Neural cell (in vitro differentiated cells): ENCODE data around the gene GMCL1. TPM values are rescaled to one million over a fixed set of nuclear protein-coding genes. Genes with fewer than 3 reads are reported as not detected.

ENCODE experiments used
- H2AFZ ChIP-seq: fragments of 200-600, 300-800 bp; sonication (generic), shearing (Covaris generic); 2 replicates; pipeline ENCODE4 v1.6.0; 2014; ENCODE audit warnings: low read depth, mild to moderate bottlenecking, antibody characterized with exemption, low read length, moderate library complexity
- H3F3A ChIP-seq: fragments of 200-600 bp; shearing (Covaris generic); 2 replicates; pipeline ENCODE4 v1.6.1; 2016; ENCODE audit warnings: mild to moderate bottlenecking, moderate library complexity, mixed read lengths, antibody characterized with exemption, low read length; ENCODE audit not compliant: insufficient read depth, poor library complexity, severe bottlenecking
- H3K27ac ChIP-seq: fragments of 200-600, 300-800 bp; sonication (generic), shearing (Covaris generic); 2 replicates; pipeline ENCODE4 v1.5.1; 2014; ENCODE audit warnings: mild to moderate bottlenecking, low read length, moderate library complexity
- H3K27me3 ChIP-seq: fragments of 300-800, 200-600 bp; sonication (generic), shearing (Covaris generic); 2 replicates; pipeline ENCODE4 v1.6.0; 2014; ENCODE audit warnings: mild to moderate bottlenecking, low read depth, low read length, moderate library complexity; ENCODE audit not compliant: insufficient read depth
- H3K36me3 ChIP-seq: fragments of 300-800, 200-600 bp; sonication (generic), shearing (Covaris generic); 2 replicates; pipeline ENCODE4 v1.5.1; 2014; ENCODE audit warnings: mild to moderate bottlenecking, antibody characterized with exemption, low read length, moderate library complexity; ENCODE audit not compliant: insufficient read depth
- H3K4me2 ChIP-seq: fragments of 300-800, 200-600 bp; sonication (generic), shearing (Covaris generic); 2 replicates; pipeline ENCODE4 v1.6.0; 2014; ENCODE audit warnings: mild to moderate bottlenecking, low read length
- H3K4me3 ChIP-seq: fragments of 300-800, 200-600 bp; sonication (generic), shearing (Covaris generic); 2 replicates; pipeline ENCODE4 v1.5.1; 2014; ENCODE audit warnings: mild to moderate bottlenecking, low read length, moderate library complexity
- H3K79me2 ChIP-seq: fragments of 200-600 bp; shearing (Covaris generic); replicated peaks from 2 replicates; pipeline ENCODE4 v1.6.0; 2014; ENCODE audit warnings: mild to moderate bottlenecking, low read length, moderate library complexity; ENCODE audit not compliant: insufficient read depth
- H3K9ac ChIP-seq: fragments of 300-800, 200-600 bp; sonication (generic), shearing (Covaris generic); 2 replicates; pipeline ENCODE4 v1.6.1; 2016; ENCODE audit warnings: mild to moderate bottlenecking, low read length, mixed read lengths
- H3K9me2 ChIP-seq: fragments of 200-600 bp; shearing (Covaris generic); 2 replicates; pipeline ENCODE4 v1.6.1; 2016; ENCODE audit warnings: mild to moderate bottlenecking, low read length, mixed read lengths; ENCODE audit not compliant: insufficient read depth
- H3K9me3 ChIP-seq: fragments of 200-600, 300-800 bp; sonication (generic), shearing (Covaris generic); 2 replicates; pipeline ENCODE4 v1.6.1; 2016; ENCODE audit warnings: mild to moderate bottlenecking, mixed run types, low read length, moderate library complexity, mixed read lengths
- H4K20me1 ChIP-seq: fragments of 200-600 bp; shearing (Covaris generic); 2 replicates; pipeline ENCODE4 v1.6.1; 2016; ENCODE audit warnings: mild to moderate bottlenecking, mixed run types; ENCODE audit not compliant: insufficient read depth
- EP300 ChIP-seq: fragments of 450-650 bp; conservative IDR thresholded peaks from 2 replicates; pipeline ENCODE4 v1.6.1; 2014; ENCODE audit warnings: antibody characterized with exemption, mild to moderate bottlenecking, moderate library complexity; ENCODE audit not compliant: poor library complexity, severe bottlenecking
- EZH2 ChIP-seq: fragments of 200-600, 300-800 bp; shearing (Covaris generic), sonication (generic); IDR thresholded peaks from 2 replicates; pipeline ENCODE4 v1.6.1; 2014; ENCODE audit warnings: antibody characterized with exemption, low read length, borderline replicate concordance, mild to moderate bottlenecking; ENCODE audit not compliant: insufficient read depth, poor library complexity, severe bottlenecking
- MXI1 ChIP-seq: fragments of 450-650 bp; conservative IDR thresholded peaks from 2 replicates; pipeline ENCODE4 v1.6.1; 2014; ENCODE audit warnings: antibody characterized with exemption, mild to moderate bottlenecking; ENCODE audit not compliant: poor library complexity, severe bottlenecking
- POLR2AphosphoS5 ChIP-seq: IDR thresholded peaks from 2 replicates; pipeline ENCODE4 v1.6.1; 2012
- RAD21 ChIP-seq: fragments of 450-650 bp; conservative IDR thresholded peaks from 2 replicates; pipeline ENCODE4 v1.6.1; 2014; ENCODE audit warnings: antibody characterized with exemption, mild to moderate bottlenecking, moderate library complexity
- SMC3 ChIP-seq: fragments of 450-650 bp; conservative IDR thresholded peaks from 2 replicates; pipeline ENCODE4 v1.6.1; 2014; ENCODE audit warnings: antibody characterized with exemption, mild to moderate bottlenecking, moderate library complexity; ENCODE audit not compliant: poor library complexity
- TAF1 ChIP-seq: IDR thresholded peaks from 2 replicates; pipeline ENCODE4 v1.6.1; 2012; ENCODE audit warnings: low read depth
- polyA minus RNA-seq: library from RNA; depleted of rRNA, polyadenylated mRNA; stranded (reverse); fragments of >200 nt; gene quantifications from 2 replicates; pipeline ENCODE4 v1.2.3, GENCODE V29; 2014
- polyA plus RNA-seq: library from polyadenylated mRNA; depleted of rRNA; stranded (reverse); fragments of >200 nt; gene quantifications from 2 replicates; pipeline ENCODE4 v1.2.3, GENCODE V29; 2014
- TF ChIP-seq, protein P1 (sequence below): IDR thresholded peaks from 2 replicates; pipeline ENCODE4 v1.6.1; 2012; ENCODE audit warnings: borderline replicate concordance
- TF ChIP-seq, protein P2 (sequence below): fragments of 450-650 bp; IDR thresholded peaks from 2 replicates; pipeline ENCODE4 v1.5.1; 2014; ENCODE audit warnings: antibody characterized with exemption, mild to moderate bottlenecking, moderate library complexity; ENCODE audit not compliant: poor library complexity, severe bottlenecking

The GMCL1 gene, protein sequence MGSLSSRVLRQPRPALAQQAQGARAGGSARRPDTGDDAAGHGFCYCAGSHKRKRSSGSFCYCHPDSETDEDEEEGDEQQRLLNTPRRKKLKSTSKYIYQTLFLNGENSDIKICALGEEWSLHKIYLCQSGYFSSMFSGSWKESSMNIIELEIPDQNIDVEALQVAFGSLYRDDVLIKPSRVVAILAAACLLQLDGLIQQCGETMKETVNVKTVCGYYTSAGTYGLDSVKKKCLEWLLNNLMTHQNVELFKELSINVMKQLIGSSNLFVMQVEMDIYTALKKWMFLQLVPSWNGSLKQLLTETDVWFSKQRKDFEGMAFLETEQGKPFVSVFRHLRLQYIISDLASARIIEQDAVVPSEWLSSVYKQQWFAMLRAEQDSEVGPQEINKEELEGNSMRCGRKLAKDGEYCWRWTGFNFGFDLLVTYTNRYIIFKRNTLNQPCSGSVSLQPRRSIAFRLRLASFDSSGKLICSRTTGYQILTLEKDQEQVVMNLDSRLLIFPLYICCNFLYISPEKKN
- 18.2 and 18.8 TPM in 2 replicates for polyA plus RNA-seq
- polyA minus RNA-seq, result 16.3 and 19.3 TPM in 2 replicates

DNA sequence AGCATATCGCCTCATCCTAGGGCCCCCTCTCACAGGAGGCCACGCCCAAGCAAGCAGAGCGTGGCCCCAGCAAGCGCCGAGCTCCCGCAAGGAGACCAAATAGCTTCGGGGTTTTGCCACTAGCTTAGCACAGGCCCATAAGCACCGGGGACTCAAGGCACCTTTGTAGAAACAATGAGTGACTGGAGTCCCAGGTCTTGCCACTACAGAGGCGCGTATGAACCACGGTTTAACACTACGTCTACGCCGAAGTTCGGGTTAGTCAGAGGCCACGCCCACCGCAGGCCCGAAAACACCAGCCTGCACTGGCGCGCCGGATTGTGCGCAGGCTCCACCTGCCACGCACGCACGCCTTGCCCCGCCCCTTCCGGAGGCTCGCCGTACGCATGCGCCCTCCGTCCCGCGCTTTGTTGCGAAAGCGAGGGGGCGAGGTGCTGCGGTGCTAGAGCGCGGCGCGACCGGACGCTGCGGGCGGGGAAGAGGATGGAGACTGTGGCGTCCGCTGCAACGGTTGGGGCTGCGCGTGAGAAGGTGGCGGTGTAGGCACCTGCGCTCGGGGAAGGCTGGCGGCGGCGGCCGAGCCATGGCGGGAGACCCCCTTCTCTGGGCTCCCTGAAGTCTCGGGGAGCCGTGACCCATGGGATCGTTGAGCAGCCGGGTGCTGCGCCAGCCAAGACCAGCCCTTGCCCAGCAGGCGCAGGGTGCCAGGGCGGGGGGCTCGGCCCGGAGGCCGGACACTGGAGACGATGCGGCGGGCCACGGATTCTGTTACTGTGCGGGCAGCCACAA, at the start of gene GMCL1:
GMCL1 (plus strand) TSS at position 405 of the 789 bp plus-strand sequence; CDS start at position 638, 233 bp downstream.
- peaks cover 40% of the 10 kb centered on the region for H3K79me2 ChIP-seq
- no peaks in the 10 kb centered on the region for H3K27me3 ChIP-seq
- no peaks in the 10 kb centered on the region for H3K9me2 ChIP-seq
- H3K9ac ChIP-seq, result peak within 1 kb of the TSS; percentile 81
- H3K4me3 ChIP-seq, result peak within 1 kb of the TSS; percentile 97
- no peaks in the 10 kb centered on the region for H3F3A ChIP-seq
- no peaks in the 10 kb centered on the region for H3K9me3 ChIP-seq
- H3K4me2 ChIP-seq, result peak within 1 kb of the TSS; percentile 97
- peak; percentile 32 for TF ChIP-seq EP300
- TF ChIP-seq, protein P1, sequence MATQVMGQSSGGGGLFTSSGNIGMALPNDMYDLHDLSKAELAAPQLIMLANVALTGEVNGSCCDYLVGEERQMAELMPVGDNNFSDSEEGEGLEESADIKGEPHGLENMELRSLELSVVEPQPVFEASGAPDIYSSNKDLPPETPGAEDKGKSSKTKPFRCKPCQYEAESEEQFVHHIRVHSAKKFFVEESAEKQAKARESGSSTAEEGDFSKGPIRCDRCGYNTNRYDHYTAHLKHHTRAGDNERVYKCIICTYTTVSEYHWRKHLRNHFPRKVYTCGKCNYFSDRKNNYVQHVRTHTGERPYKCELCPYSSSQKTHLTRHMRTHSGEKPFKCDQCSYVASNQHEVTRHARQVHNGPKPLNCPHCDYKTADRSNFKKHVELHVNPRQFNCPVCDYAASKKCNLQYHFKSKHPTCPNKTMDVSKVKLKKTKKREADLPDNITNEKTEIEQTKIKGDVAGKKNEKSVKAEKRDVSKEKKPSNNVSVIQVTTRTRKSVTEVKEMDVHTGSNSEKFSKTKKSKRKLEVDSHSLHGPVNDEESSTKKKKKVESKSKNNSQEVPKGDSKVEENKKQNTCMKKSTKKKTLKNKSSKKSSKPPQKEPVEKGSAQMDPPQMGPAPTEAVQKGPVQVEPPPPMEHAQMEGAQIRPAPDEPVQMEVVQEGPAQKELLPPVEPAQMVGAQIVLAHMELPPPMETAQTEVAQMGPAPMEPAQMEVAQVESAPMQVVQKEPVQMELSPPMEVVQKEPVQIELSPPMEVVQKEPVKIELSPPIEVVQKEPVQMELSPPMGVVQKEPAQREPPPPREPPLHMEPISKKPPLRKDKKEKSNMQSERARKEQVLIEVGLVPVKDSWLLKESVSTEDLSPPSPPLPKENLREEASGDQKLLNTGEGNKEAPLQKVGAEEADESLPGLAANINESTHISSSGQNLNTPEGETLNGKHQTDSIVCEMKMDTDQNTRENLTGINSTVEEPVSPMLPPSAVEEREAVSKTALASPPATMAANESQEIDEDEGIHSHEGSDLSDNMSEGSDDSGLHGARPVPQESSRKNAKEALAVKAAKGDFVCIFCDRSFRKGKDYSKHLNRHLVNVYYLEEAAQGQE, result peak; percentile 66
- peak; percentile 92 for TF ChIP-seq MXI1
- peak; percentile 89 for TF ChIP-seq POLR2AphosphoS5
- peak; percentile 70 for TF ChIP-seq TAF1
- TF ChIP-seq EZH2, result no peak
- peak; percentile 23 for TF ChIP-seq RAD21
- peak; percentile 43 for TF ChIP-seq SMC3
- TF ChIP-seq, protein P2, sequence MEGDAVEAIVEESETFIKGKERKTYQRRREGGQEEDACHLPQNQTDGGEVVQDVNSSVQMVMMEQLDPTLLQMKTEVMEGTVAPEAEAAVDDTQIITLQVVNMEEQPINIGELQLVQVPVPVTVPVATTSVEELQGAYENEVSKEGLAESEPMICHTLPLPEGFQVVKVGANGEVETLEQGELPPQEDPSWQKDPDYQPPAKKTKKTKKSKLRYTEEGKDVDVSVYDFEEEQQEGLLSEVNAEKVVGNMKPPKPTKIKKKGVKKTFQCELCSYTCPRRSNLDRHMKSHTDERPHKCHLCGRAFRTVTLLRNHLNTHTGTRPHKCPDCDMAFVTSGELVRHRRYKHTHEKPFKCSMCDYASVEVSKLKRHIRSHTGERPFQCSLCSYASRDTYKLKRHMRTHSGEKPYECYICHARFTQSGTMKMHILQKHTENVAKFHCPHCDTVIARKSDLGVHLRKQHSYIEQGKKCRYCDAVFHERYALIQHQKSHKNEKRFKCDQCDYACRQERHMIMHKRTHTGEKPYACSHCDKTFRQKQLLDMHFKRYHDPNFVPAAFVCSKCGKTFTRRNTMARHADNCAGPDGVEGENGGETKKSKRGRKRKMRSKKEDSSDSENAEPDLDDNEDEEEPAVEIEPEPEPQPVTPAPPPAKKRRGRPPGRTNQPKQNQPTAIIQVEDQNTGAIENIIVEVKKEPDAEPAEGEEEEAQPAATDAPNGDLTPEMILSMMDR, result peak; percentile 28
- peak within 1 kb of the TSS; percentile 100 for H2AFZ ChIP-seq
- H3K36me3 ChIP-seq, result no peaks in the 10 kb centered on the region
- peak within 1 kb of the TSS; percentile 88 for H3K27ac ChIP-seq
- H4K20me1 ChIP-seq, result no peaks in the 10 kb centered on the region

DNA sequence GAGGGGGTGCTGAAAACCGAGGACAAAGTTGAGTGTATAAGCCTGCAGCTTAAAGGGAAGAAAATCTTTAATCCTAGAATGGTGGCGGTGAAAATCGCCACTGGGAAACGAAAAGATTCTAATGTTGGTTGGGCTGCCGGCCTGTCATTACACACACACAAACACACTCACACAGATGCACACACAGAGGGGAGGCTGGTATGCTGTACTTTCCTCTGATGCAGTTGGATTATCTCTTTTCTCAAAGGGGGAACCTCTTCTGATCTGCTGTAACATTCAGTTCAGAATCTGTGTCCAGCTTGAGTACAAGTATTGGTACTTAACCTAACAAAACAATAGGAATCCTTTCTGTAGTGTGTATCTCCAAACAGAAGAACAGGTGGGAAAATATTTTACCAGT, 48.5 kb upstream of the GMCL1 start:
- H3K4me2 ChIP-seq, result no peak overlapping the region
- H3K9ac ChIP-seq, result no peak overlapping the region
- H3F3A ChIP-seq, result no peaks in the 10 kb centered on the region
- H3K9me2 ChIP-seq, result no peaks in the 10 kb centered on the region
- no peak overlapping the region for H2AFZ ChIP-seq
- no peak overlapping the region for H3K4me3 ChIP-seq
- no peak overlapping the region for H3K27ac ChIP-seq
- no peaks in the 10 kb centered on the region for H3K79me2 ChIP-seq
- TF ChIP-seq EP300 (no peak), TAF1 (no peak)
- H3K36me3 ChIP-seq, result no peaks in the 10 kb centered on the region
- no peaks in the 10 kb centered on the region for H4K20me1 ChIP-seq
- H3K27me3 ChIP-seq, result no peaks in the 10 kb centered on the region
- no peaks in the 10 kb centered on the region for H3K9me3 ChIP-seq
